Esophagus (tissue), 2 donors: ENCODE measurements around the gene KCNH2. TPM values are rescaled to one million over a fixed set of nuclear protein-coding genes. Genes with fewer than 3 reads are reported as not detected.
"Not testable (repeated sequence)": the region's sequence is repeated elsewhere in the genome, so short reads cannot be mapped to it uniquely, and the experiment has no call there.

Experiments used
- H3K27ac ChIP-seq, 2 donors: one replicate each; pipeline ENCODE4 v1.5.1; 2013; ENCODE audit warnings: low read depth in 2 of 2, mild to moderate bottlenecking in 2 of 2, inconsistent platforms in 1 of 2, low read length in 1 of 2, moderate library complexity in 1 of 2
- H3K27me3 ChIP-seq, 2 donors: one replicate each; pipeline ENCODE4 v1.6.1; 2013; ENCODE audit warnings: low read length in 2 of 2, control low read depth in 1 of 2, mild to moderate bottlenecking in 1 of 2; ENCODE audit not compliant: insufficient read depth in 2 of 2, control insufficient read depth in 1 of 2
- H3K36me3 ChIP-seq, 2 donors: one replicate each; pipeline ENCODE4 v1.6.1; 2013; ENCODE audit warnings: low read length in 1 of 2; ENCODE audit not compliant: control insufficient read depth in 2 of 2, insufficient read depth in 2 of 2
- H3K4me1 ChIP-seq, 2 donors: one replicate each; pipeline ENCODE4 v1.6.1; 2013; ENCODE audit warnings: low read length in 1 of 2; ENCODE audit not compliant: control insufficient read depth in 2 of 2, insufficient read depth in 2 of 2
- H3K4me3 ChIP-seq, 2 donors: one replicate each; pipeline ENCODE4 v1.5.1; 2013; ENCODE audit warnings: low read length in 2 of 2, mild to moderate bottlenecking in 2 of 2, low read depth in 1 of 2, moderate library complexity in 1 of 2
- H3K9me3 ChIP-seq, 2 donors: one replicate each; pipeline ENCODE4 v1.6.1; 2013; ENCODE audit warnings: mild to moderate bottlenecking in 2 of 2, low read depth in 1 of 2, low read length in 1 of 2, moderate library complexity in 1 of 2; ENCODE audit not compliant: control insufficient read depth in 2 of 2, insufficient read depth in 1 of 2
- WGBS, 2 donors: extraction: QIAGEN DNeasy Blood & Tissue Kit; methylation state at CpG; one replicate each; pipeline ENCODE4 v1.1.7; 2013; 5-methylcytosine and 5-hydroxymethylcytosine counted together
- polyA plus RNA-seq, 2 donors: library from polyadenylated mRNA; stranded (reverse); fragments of 200-250 nt; gene quantifications; one replicate each; pipeline ENCODE4 v1.2.3, GENCODE V29; 2013
- donor health status: healthy with polysubstance abuse.
- donor health status: Bipolar disorder and iron deficiency.

The KCNH2 gene
- polyA plus RNA-seq, 2 donors, result 0.88 to 2.0 TPM

DNA sequence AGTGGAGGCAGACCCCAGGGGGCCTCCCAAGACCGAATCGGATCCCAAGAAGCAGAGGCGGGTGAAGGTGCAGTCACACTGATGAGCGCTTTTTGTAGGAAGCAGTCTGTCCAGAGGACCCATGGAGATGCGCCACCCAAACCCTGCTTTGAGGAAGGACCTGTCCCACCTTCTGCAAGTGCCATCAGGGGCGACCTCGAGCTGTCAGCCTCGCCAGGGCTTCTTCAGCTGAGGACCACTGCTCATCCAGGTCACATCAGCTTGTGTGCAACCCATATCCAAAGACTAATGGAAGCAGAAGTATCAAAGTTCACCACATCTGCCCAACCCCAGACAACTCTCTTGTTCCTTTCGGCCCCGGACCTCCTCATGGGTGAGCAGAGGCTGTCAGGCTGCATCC lies 61.5 kb downstream of the KCNH2 start:
- no peak overlapping the region for H3K27ac ChIP-seq
- H3K27me3 ChIP-seq, result no peaks in the 10 kb centered on the region
- H3K36me3 ChIP-seq, result no peaks in the 10 kb centered on the region
- H3K9me3 ChIP-seq, result no peaks in the 10 kb centered on the region
- WGBS, 2 donors, result 94 to 97% methylated on average over 10 of the region's 10 CpGs
- H3K4me1 ChIP-seq, result no peaks in the 10 kb centered on the region
- no peak overlapping the region for H3K4me3 ChIP-seq

DNA sequence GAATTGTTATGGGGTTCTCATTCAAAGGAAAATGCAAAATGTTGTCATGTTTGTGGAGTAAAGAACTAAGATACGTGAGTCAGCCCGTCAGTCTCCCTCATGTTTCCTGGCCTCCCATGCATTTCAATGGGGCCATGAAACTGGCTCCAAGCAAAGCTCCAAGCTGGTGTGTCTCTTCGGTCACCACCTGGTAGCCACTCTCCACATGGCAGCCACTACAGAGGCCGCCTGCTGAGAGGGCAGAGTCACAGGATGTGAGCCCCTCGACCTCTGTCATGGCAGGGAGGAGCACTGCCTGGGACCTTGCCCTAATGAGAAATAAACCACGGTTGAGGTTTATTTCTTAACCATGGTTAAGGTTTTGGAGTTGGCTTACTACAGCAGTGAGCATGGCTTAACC lies 63.2 kb downstream of the KCNH2 start:
- Histone ChIP-seq H3K4me3 (no peak overlapping the region), H3K36me3 (no peaks in the 10 kb centered on the region), H3K9me3 (no peaks in the 10 kb centered on the region), H3K4me1 (no peaks in the 10 kb centered on the region), H3K27me3 (no peaks in the 10 kb centered on the region), H3K27ac (no peak overlapping the region)
- 73 to 80% methylated on average over 6 of the region's 6 CpGs for WGBS, 2 donors

DNA sequence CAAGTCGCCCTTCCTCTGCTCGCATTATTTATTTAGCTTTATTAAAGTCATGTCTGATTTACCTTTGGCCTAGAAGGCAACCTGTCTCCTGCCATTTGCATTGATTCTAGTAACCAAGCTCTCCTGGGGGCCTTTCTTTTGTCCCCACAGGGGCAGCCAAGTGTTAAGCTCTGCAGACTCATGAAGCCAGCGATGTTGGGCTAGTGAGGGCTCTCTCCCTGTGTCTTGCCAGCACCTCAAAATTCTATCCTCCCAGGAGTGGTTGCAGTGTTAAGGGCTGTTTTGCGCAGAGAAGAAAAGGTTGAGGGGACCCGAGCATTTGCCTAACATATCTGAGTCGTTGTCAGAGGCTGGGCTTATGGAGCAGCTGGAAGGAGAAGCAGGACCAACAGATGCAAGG lies 63.9 kb downstream of the KCNH2 start:
- Histone ChIP-seq H3K4me3 (no peak overlapping the region), H3K9me3 (no peaks in the 10 kb centered on the region), H3K27me3 (no peaks in the 10 kb centered on the region), H3K36me3 (no peaks in the 10 kb centered on the region), H3K27ac (no peak overlapping the region), H3K4me1 (no peaks in the 10 kb centered on the region)
- 81 to 86% methylated on average over 6 of the region's 6 CpGs for WGBS, 2 donors

DNA sequence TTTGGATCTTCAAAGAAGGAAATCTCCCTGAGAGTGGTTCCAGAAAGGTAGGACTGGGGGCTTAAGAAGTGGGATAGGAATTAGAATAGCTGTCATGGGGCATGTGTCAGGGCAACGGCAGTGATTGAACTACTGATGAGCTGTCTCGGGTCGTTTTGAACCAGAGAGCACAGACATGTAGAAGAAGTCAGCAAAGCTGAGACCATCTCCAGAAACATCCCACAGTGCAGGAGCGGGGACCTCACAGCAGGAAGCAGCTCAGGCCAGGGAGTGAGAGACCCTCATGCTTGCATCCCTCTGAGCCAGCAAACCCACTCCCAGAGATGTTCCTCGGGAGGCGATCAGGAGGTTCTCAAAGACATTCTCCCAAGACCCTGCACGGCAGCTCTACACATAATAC lies 65.7 kb downstream of the KCNH2 start:
- H3K27me3 ChIP-seq, result no peaks in the 10 kb centered on the region
- H3K4me1 ChIP-seq, result no peaks in the 10 kb centered on the region
- WGBS, 2 donors, result 71 to 72% methylated on average over 7 of the region's 7 CpGs

DNA sequence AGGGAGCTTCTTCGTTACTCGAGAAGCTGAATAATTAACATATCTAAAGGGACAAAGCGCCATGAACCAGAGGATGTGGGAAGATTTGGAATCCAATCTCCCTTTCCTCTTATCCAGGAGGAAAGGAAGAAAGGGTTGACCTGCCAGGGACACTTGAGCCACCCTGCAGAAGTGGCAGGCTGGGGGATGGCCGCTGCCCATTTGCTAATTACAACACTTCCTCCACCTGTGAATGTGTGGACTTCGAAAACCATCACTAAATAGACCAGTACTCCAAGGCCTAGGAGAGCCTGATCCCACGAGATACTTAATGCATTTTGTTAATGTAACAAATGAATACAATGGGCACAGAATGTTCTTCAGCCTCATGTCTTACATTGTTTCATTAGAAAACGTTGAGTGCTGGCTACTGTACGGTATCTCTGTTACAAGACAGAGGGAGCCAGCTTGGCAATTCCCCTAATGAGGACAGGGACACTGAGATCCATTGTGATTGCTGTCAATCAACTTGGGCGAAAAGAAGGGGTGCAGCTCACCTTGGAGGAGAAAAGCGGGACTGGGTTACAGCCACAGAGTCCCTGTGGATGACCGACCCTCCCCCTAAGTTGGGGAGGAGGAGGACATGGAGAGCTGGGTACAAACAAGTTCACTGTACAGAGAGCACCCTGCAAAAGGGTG lies 66.4 kb downstream of the KCNH2 start:
- Histone ChIP-seq H3K27me3 (no peaks in the 10 kb centered on the region), H3K4me1 (no peaks in the 10 kb centered on the region), H3K4me3 (no peak overlapping the region), H3K9me3 (no peaks in the 10 kb centered on the region), H3K27ac (no peak overlapping the region), H3K36me3 (no peaks in the 10 kb centered on the region)
- WGBS, 2 donors, result 67 to 73% methylated on average over 11 of the region's 11 CpGs

More for the DNA sequence above, 65.7 kb downstream of the KCNH2 start:
- Histone ChIP-seq H3K27ac (no peak overlapping the region), H3K36me3 (no peaks in the 10 kb centered on the region), H3K4me3 (no peak overlapping the region), H3K9me3 (no peaks in the 10 kb centered on the region)

DNA sequence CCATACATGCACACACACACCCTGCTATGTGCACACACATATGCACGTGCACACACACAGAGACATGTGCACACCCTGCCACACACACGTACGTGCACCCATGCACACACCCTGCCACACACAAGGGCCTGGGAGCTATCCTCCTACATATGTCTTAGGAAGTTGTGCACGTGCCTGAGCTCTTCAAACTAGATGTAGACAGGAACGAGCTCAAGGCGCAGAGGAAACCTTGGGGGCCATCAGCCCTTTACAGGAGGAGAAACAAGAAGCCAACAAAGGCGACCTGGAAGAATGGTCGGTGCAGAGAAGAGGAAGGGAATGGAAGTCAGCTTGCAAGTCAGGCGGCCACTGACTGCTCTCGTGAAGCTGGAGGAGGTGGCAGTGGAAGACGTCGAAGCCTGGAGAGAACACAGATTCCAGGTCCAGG lies 67.1 kb downstream of the KCNH2 start:
- Histone ChIP-seq H3K27me3 (no peaks in the 10 kb centered on the region), H3K27ac (no peak overlapping the region), H3K4me1 (no peaks in the 10 kb centered on the region), H3K4me3 (no peak overlapping the region), H3K9me3 (no peaks in the 10 kb centered on the region), H3K36me3 (no peaks in the 10 kb centered on the region)
- WGBS, 2 donors, result 55 to 59% methylated on average over 12 of the region's 12 CpGs

DNA sequence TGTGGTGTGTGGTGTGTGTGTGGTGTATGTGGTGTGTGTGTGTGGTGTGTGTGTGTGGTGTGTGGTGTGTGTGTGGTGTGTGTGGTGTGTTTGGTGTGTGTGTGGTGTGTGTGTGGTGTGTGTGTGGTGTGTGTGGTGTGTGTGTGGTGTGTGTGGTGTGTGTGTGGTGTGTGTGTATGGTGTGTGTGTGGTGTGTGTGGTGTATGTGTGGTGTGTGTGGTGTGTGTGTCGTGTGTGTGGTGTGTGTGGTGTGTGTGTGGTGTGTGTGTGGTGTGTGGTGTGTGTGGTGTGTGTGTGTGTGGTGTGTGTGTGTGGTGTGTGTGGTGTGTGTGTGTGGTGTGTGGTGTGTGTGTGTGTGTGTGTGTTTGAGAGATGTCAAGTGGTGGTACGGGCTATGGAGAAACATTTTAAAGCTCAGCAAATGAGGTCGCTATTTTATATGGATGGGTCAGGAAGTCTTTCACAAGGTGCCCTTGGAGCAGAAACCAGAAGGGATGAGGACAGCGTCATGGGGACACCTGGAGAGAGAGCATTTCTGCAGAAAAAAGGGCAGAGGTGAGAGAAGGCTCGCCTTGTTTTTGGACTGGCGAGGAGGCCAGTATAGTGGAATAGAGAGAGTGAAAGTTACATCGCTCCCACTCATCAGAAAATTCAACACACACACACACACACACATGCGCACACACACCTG lies 67.7 kb downstream of the KCNH2 start:
- H3K27me3 ChIP-seq, H3K4me3 ChIP-seq, H3K27ac ChIP-seq, H3K36me3 ChIP-seq, H3K9me3 ChIP-seq, H3K4me1 ChIP-seq: not testable (repeated sequence)
- 67 to 68% methylated on average over 8 of the region's 8 CpGs for WGBS, 2 donors

DNA sequence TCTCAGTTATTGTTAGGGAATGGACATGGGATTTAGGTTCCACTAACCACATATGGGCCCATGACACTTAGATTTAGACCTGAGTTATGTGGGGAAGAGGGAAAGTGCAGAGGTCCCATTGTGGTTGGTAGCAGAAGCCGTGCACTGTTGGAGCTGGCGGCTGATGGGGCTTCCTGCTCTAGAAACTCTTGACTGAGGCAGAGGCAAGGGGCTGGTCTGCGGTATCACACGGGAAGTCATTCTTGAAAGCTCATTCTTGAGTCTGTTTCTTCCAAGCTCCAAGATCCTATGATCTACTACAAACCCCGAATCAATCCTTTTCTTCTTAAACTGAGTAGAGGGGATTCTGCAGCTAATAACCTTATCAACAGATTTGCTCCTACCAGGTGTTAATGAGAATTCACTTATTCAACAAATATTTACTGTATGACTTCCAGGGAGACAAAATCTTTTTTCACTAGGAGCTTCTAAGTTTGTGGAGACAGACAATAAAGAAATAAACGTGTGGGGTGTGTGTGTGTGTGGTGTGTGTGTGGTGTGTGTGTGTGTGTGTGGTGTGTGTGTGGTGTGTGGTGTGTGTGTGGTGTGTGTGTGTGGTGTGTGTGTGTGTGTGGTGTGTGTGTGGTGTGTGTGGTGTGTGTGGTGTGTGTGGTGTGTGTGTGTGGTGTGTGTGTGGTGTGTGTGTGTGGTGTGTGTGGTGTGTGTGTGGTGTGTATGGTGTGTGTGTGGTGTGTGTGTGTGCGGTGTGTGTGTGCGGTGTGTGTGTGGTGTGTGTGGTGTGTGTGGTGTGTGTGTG lies 68.7 kb downstream of the KCNH2 start:
- Histone ChIP-seq H3K4me1 (no peaks in the 10 kb centered on the region), H3K27ac (no peak overlapping the region), H3K4me3 (no peak overlapping the region), H3K36me3 (no peaks in the 10 kb centered on the region), H3K9me3 (no peaks in the 10 kb centered on the region), H3K27me3 (no peaks in the 10 kb centered on the region)
- WGBS, 2 donors, result 61 to 66% methylated on average over 8 of the region's 8 CpGs

DNA sequence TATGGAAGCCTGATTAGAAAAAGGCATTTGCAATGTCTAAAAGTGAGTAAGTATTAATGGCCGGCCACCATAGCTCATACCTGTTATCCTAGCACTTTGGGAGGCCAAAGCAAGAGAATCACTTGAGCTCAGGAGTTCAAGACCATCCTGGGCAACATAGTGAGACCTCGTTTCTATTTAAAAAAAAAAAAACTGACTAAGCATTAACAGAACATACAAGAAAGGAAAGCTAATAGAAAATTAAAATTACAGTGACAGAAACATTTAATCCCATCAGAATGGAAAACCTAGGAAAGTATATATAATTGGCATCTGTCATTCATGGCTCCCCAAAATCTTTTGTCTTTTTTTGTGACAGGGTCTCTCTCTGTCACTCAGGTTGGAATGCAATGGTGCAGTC lies 69.9 kb downstream of the KCNH2 start:
- Histone ChIP-seq H3K27ac (no peak overlapping the region), H3K27me3 (no peaks in the 10 kb centered on the region), H3K9me3 (no peaks in the 10 kb centered on the region), H3K4me1 (peaks cover 0 to 3% of the 10 kb centered on the region in 2 donors), H3K36me3 (no peaks in the 10 kb centered on the region), H3K4me3 (no peak overlapping the region)
- 70 to 72% methylated on average over 2 of the region's 2 CpGs for WGBS, 2 donors
